GM23248 (cell line): Measurements from ENCODE around the gene PIEZO2.

Source experiments
- EZH2 ChIP-seq: fragments of 200-600 bp; sonication (generic); IDR thresholded peaks from 2 replicates; pipeline ENCODE4 v1.6.1; 2018; ENCODE audit warnings: antibody characterized with exemption, mild to moderate bottlenecking; ENCODE audit not compliant: insufficient read depth, poor library complexity, severe bottlenecking
- EZH2phosphoT487 ChIP-seq: fragments of 200-600 bp; sonication (generic); IDR thresholded peaks from 2 replicates; pipeline ENCODE4 v1.6.1; 2018; ENCODE audit warnings: antibody characterized with exemption, moderate library complexity, mild to moderate bottlenecking, low read depth; ENCODE audit not compliant: insufficient read depth

GRCh38 chr18:11155034-11155759 is 5.8 kb upstream of the PIEZO2 start:
- TF ChIP-seq EZH2phosphoT487 (no peak), EZH2 (no peak)
